GM03348 (cell line): ENCODE measurements around the gene SLC34A1.
"Not testable (repeated sequence)": the region's sequence is repeated elsewhere in the genome, so short reads cannot be mapped to it uniquely, and the experiment has no call there.

Experiments used
- DNase-seq: peaks from one replicate; pipeline ENCODE4 v3.0.0; 2012; ENCODE audit warnings: low spot score

Gene SLC34A1

DNA sequence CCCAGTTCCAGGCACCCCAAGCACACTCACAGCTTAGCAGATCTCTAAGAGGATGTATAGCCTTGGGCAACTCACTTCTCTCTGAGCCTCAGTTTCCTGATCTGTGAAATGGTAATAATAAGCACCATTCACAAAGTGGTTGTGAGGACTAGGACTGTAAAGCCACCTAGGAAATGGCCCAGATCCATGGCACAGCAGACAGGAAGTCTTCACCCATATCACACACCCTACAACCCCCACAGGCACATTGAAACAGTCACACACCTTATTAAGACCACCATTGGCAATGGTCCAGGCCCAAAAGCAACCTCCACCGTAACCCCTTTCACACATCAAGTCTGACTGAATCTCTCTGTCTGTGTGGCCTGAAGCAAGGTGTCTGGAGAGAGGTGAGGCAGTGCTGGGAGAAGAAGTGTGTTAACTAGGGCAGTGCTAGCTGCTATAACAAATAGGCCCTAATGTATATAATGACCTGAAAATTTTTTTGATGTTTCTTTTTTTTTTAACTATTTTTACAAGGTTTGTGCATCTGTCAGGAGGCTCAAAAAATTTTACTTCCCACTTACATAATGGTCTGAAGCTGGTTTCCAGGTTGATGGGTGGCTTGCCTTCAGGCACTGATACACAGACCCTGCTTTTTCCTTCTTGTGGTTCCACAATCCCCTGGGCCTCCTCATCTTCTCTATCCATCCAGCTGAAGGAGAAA lies 28.9 kb upstream of the SLC34A1 start:
- DNase-seq: no peak

DNA sequence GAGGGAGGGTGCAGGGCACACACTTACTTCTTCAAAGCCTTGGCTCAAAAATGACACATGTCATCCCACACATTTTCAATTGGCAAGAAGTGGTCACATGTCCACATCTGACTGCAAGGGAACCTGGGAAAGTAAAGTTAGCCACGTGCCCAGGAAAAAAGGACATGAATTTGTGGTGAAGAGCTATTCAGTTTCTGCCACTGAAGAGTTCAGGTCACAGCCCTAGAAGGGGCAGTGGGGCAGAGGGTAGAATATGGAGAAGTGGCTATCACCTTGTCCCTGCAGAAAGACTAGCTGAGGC lies 28.4 kb upstream of the SLC34A1 start:
- DNase-seq: no peak

DNA sequence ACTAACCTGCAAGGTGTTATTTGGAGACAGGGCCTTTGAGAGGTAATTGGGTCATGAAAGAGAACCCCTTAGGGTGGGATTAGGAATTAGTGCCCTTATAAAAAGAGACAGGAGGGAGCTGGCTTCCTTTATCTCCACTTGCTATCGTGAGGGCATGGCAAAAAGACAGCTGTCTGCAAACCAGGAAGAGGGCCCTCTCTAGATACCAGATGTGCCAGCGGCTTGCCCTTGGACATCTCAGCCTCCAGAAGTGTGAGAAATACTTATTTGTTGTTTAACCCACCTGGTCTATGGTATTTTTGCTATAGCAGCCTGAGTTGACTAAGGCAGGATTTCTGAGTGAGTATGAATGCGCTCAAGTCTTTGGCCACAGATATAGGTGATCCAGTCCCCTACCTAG lies 27.5 kb upstream of the SLC34A1 start:
- DNase-seq: no peak

DNA sequence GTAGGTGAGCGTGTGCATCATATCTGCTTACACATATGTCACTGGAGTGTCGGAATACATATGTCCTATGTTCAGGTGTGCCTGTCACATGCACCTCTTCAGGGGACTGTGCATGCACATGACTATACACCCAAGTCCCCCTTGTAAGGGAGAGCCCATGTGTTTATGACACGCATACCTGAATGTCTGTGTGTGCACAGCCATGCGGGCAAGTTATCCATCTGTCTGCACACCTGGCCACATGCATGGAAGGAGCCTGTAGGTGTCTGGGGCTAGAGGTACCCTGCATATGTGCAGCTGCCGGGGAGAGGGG lies 27.1 kb upstream of the SLC34A1 start:
- no peak for DNase-seq

DNA sequence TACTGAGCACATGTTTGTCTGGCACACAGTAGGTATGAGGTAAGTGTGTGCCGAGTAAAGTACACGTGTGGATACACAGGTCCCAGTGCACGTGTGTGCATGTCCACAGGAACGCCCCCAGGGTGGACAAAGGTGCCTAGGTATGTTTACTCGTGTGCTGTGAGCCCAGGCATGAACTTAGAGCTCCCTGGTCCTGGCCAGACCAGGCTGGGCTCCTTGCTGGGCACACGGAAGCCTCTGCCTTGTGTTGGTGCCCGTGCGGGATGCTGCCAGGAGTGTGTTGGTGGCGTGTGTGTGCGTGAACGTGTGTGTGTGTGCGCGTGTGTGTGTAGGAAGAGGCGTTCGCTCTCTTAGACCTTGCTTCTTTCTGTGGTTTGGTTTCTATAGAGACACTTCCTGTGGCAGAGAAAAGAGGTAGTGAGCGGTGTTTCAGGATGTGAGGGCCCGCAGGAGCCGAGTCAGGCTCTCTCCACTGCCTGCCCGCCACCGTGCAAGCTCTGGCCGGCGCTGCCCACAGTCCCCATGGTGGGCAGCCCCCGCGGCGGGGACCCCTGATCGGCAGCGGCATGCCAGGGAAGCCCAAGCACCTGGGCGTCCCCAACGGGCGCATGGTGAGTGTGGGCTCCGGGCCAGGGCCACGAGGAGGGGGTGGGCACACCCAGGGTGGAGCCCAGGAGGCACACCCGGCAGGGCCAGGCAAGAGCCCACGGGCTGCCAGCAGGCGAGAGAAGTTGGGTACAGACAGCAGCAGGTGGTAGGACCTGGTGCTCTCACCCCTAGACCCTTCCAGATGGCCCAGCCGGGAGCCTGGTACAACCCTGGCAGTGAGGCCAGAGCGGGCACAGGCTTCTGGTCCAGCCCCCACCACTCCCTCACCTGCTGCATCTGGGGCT lies 26.5 kb upstream of the SLC34A1 start, which contains the start of gene RGS14:
Gene RGS14 (plus strand): TSS at position 466 of the 893 bp plus-strand sequence. CDS start 101 bp downstream, at position 567.
- no peak for DNase-seq

DNA sequence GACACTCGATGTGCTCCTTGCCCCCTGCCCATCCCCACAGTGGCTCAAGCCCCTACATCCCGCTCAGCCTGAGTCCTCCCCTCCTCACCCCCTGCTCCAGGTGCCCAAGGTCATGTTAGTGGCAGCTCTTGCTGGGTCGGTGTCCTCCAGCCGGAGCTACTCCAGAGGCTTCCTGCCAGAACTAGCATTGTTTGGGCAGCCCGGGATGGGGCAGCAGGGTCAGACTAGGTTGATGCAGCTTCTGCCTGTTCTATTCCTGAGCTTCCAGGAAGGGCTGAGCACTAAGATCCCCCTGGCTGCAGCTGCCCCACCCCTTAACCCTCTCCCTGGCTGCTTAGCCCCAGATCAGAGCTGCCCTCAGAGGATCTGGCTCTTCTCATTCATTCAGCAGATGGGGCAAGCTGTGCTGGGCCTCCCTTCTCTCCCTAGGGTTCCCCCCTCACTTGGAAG lies 25.8 kb upstream of the SLC34A1 start:
- no peak for DNase-seq

DNA sequence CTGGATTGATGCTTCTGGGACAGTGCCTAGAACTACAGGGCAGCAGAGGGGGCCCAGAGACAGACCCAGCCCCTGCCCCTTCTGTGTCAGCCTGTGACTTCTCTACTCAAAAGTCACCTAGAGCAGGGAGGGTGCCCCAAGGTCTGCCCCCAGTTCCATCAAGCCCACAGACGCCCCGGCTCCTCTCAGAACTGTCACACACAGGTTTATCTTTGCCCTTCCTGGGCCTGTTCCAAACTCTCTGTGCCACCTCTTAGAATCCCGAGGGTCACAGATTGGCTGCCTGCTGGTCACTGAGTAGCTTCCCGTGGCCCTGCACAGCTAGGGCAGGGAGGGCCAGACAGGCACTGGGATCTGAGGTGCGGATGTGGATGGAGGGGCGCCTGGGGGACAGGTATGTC lies 24.8 kb upstream of the SLC34A1 start:
- no peak for DNase-seq

DNA sequence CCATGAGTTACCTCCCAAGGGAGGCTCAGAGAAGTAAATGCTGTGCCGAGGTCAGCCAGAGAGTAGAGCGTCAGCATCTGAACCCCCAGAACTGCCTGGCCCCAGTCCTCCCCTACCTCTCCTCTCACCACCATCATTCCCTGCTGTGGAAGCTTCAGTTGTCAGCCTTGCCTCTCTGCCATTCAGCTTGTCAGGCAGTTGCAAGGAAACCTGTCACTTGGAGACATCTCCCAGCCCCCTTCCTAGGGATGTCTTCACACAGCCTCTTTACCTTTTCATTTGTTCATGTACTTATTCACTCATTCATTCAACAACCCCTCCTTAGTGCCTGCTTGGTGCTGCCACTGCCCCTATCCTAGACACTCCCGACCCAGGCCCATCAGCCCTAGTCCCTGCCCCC lies 24.4 kb upstream of the SLC34A1 start:
- DNase-seq: no peak

DNA sequence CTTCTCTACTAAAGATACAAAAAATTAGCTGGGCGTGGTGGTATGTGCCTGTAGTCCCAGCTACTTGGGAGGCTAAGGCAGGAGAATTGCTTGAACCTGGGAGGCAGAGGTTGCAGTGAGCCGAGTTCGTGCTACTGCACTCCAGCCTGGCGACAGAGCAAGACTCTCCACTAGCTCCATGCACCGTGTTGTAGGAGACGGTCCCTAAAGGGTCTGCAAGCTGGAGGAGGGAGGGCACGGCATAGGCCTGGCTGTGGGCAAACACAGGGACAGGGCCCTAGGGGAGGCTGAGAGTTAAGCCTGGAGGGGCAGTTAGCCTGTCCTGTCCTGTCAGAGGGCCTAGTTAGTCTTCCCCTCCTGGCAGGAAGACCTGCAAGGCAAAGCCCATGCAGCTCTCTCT lies 23.5 kb upstream of the SLC34A1 start:
- DNase-seq: not testable (repeated sequence)

DNA sequence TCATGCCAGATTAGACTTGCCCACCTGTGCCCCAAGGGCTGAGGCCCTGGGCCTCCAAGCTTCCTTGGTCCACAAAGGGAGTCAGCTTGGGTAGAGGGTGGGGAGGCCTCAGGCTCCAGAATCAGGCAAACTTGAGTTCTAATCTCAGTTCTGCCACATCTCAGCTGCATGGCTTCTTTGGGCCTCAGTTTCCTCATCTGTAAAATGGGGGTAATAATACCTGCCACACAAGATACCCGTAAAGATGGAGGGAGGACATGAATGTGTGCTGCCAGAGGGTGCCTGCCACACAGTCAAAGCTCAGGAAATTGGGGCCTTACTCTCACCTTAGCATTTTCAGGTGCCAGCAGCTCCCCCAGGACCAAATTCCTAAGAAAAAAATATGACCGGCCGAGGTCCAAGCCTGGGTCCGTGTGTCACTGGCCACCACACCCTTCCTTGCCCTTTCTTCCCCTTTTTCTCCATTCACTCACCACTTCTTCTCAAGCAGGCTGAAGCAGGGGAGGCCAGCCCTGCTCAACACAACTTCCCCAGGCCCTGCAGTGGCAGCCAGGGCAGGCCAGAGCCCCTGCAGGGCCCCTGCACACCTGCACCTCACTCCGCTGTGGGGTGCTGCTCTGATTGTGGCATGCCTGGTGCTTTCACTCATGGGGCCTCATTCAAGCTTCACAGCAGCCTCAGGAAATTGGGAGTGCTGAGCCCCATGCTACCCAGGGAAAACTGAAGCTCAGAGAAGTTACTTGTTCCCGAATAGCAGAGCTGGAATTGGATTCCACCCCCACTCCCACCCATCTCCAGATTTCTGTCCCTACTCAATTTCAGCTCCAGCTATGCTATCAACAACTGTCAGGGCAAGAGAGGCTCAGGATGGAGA lies 22.6 kb upstream of the SLC34A1 start:
- no peak for DNase-seq

DNA sequence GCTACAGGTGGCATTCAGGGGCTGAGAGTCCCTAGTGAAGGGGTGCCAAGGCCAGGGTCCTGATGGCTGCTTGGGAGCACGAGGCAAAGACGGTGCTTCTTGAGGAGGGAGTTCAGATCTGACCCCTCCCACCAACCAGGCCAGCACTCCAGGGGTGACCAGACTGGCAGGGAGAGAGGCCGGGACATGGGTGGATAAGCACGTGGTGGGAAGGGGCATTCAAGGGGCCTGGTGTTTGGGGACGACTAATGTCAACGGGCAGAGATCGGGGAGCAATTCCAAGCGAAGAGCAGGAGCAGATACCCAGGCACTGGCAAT lies 22.0 kb upstream of the SLC34A1 start:
- no peak for DNase-seq

DNA sequence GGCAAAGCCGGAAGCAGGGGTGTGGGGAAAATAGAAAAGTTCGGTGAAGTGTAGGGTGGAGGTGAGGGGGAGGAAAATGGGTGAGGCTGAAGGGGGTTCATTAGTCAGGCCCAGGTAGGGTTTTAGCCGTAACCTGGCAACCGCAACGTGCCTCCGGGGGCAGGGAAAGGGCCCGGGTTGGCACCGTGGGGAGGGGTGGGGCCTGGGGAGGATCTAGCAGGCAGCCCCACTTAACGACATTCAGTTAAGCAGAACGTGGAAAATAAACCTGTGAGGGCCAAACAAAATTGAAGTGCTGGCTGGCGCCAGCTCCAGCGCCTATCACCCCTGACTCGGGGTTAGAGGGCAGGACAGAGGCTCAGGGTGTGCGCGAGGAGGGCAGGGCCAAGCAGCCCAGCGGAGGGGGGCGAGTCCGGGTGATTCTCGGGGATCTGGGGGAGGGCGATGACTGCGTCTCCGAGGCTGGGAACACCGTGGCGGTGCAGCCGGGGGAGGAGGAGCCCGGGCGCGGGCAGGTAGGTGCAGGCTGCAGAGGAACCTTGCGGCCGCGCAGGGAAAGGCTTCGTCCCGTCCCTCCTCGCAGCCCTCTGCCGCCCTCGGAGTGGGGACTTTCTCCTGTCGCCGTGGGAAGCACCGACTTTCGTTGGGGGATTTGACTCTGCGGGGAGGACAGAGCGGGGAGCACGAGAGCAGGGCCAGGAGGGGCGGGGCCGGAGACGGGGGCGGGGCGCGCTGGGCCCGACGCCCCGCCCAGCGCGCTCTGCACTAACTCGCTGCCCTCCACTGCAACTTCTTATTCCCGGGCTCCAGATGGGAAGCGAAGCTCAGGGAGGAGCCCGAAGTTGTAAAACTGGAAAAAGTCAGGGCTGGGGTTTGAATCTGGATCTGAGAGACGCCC lies 21.4 kb upstream of the SLC34A1 start:
- peak; percentile 91 for DNase-seq

DNA sequence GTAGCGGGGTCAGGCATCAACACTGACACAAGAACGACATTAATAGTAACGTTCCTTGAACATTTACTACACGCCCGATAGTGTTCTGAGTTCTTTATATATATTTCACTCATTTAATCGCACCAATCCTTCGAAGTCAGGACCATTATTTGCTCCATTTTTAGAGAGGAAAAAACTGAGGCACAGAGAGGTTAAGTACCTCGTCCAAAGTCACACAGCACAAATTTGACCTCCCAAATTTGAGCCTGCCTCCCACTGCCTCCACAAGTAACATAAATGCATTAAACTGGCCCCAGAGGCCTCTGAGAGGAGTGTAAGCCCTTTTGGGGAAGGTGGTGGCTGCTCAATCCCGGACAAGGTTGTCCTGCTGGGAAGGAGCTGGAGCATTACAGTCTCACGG lies 20.7 kb upstream of the SLC34A1 start:
- DNase-seq: no peak

DNA sequence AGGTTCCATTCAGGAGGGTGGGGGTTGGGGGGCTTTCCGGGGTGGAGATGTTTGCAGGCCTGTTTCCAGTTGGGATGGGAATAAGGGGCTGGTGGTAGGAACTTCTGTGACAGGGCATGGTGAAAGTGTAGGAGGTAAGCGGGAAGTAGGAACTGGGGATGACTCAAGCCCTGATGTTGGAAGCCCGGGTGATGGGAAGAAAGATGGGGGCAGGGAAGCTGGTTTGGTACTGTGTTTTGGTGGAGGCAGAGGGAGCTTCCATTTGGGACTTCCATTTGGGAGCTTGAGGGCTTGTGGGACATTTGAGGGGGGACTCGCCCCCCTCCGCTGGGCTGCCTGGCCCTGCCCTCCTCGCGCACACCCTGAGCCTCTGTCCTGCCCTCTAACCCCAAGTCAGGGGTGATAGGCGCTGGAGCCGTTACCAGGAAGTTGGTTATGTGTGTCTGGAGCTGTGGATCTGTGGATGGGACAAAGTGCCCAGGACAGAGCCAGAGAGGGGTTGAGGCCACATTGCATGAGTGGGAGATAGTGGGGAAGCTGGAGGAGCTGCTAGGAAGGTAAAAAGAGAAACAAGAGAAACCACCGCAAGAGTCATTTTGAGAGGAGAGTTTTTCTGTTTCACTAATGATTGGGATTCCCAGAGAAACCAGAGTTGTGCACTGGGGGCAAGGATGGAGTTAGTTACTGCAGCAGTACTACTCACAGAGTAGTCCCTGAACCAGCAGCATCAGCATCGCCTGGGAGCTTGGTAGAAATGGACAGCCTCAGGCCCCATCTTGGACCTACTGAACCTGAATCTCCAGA lies 19.9 kb upstream of the SLC34A1 start:
- DNase-seq: no peak

DNA sequence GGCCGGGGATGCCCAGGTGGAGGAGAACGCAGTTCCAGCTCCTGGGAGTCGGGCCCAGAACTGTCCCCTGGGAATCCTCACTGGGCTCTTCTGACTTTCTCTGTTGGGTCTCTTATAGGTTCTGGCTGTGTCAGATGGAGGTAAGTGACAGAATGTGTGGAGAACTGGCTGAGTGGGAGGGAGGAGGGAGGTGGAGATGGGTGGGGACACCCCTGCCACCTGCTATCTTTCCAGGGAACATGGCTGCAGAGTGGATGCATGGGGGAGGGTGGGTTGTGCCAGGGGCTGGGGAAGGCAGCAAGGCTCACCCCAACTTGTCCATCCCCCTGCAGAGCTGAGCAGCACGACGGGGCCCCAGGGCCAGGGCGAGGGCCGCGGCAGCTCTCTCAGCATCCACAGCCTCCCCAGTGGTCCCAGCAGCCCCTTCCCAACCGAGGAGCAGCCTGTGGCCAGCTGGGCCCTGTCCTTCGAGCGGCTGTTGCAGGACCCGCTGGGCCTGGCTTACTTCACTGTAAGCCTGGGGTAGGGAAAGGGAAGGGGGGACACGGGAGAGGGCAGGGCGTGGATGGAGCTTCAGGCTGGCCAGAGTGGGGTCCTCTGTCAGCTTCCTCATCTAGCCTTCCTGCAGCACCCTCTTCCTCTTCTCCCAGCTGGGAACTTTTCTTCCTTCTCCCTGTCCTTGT lies 18.2 kb upstream of the SLC34A1 start:
- DNase-seq: no peak

DNA sequence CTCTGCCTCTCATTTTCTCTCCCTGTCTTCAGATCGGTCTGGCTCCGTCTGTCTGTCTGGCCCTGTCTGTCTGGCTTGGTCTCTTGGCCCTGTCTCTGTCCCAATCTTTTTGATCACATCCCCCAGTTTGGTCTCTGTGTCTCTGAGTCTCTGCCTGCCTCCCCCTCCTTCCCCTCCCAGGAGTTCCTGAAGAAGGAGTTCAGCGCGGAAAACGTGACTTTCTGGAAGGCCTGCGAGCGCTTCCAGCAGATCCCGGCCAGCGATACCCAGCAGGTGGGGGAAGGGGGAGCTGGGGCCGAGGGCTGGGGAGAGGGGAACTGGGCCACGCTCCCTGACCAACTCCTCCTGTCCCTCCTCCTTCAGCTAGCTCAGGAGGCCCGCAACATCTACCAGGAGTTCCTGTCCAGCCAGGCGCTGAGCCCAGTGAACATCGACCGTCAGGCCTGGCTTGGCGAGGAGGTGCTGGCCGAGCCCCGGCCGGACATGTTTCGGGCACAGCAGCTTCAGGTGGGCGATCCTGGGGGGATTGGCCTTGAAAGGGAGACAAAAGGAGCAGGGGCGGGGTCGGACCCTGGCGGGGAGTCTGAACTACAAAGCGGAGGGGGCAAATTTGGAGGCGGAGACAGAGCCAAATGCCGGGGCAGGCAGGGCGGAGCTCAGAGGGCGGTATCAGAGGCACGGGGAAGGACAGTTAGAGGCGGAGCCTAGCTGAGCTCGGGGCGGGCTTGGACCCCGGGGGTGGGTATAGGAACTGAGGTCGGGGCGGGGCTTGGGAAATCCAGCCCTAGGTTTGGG lies 17.5 kb upstream of the SLC34A1 start:
- peak; percentile 96 for DNase-seq

DNA sequence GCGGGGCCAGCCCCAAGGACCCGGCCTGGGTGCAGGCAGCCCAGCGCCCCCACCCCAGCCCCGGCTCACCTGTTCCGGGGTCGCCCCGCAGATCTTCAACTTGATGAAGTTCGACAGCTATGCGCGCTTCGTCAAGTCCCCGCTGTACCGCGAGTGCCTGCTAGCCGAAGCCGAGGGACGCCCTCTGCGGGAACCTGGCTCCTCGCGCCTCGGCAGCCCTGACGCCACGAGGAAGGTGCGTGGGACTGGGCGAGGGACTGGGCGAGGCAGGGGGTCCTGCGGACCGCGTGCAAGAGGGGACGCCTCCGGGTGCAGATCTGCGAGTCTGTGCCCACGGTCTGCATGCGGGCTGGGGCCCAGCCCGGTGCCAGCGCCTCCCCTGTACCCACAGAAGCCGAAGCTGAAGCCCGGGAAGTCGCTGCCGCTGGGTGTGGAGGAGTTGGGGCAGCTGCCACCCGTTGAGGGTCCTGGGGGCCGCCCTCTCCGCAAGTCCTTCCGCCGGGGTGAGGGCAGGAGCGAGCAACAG lies 16.8 kb upstream of the SLC34A1 start:
- DNase-seq: no peak

DNA sequence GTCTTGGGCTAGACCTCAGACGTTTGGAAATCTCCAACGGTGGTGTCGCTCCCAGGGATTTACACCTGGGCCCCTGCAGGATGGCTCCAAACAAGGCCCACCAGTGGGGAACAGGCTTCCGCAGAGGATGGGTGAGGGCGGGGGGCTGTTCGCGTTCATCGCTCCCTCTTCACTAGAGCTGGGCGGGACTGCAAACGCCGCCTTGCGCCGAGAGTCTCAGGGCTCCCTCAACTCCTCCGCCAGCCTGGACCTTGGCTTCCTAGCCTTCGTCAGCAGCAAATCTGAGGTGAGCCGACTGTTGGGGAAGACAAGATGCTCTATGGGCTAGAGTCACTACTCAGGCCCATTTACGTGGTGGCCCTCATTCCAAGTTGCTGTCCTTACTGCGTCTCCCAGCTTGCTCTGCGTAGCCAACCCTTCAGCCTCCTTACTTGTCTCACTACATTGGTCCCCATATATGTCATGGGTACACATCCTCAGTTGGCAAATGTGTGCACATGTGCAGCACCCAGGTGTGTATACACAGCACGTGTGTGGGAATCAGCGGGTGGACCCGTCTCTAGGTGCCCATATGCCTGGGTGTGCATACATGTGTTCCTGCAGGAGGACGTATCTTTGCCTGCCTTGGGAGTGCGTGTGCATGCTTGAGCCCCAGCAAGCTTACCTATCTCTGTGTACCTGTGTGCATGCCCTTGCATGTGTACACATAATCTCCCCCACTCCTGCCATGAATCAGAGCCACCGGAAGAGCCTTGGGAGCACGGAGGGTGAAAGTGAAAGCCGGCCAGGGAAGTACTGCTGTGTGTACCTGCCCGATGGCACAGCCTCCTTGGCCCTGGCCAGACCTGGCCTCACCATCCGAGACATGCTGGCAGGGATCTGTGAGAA lies 16.0 kb upstream of the SLC34A1 start:
- DNase-seq: no peak
